NCI-H748 (cell line): Measurements from ENCODE around the gene CMYA5.
"Not testable (repeated sequence)": the region's sequence is repeated elsewhere in the genome, so short reads cannot be mapped to it uniquely, and the experiment has no call there.

Source experiments
- DNase-seq: peaks from one replicate; lab custom pipeline; 2025; ENCODE audit not compliant: unreplicated experiment; lab: John Stamatoyannopoulos, UW

Gene CMYA5

GRCh38 chr5:79746642-79747569 is 57.3 kb downstream of the CMYA5 start:
- DNase-seq = peak; percentile 23

- DNase-seq = no peak
Observed at GRCh38 chr5:79750611-79751510, 61.2 kb downstream of the CMYA5 start.

GRCh38 chr5:79753092-79753491 is 63.5 kb downstream of the CMYA5 start:
- DNase-seq = no peak

- no peak for DNase-seq
Observed at GRCh38 chr5:79753877-79754645, 64.4 kb downstream of the CMYA5 start.

GRCh38 chr5:79754865-79755555 is 65.4 kb downstream of the CMYA5 start:
- no peak for DNase-seq

- DNase-seq = no peak
Observed at GRCh38 chr5:79756076-79756475, 66.4 kb downstream of the CMYA5 start.

- no peak for DNase-seq
Observed at GRCh38 chr5:79759436-79759835, 69.8 kb downstream of the CMYA5 start.

- DNase-seq = no peak
Observed at GRCh38 chr5:79759848-79760247, 70.2 kb downstream of the CMYA5 start.

GRCh38 chr5:79762929-79763328 is 73.3 kb downstream of the CMYA5 start:
- DNase-seq = no peak

GRCh38 chr5:79764147-79764546 is 74.5 kb downstream of the CMYA5 start:
- not testable (repeated sequence) for DNase-seq

GRCh38 chr5:79771387-79771786 is 81.8 kb downstream of the CMYA5 start:
- no peak for DNase-seq

GRCh38 chr5:79772651-79773050 is 83.0 kb downstream of the CMYA5 start:
- DNase-seq = no peak

- DNase-seq = no peak
Observed at GRCh38 chr5:79773612-79774011, 84.0 kb downstream of the CMYA5 start.

GRCh38 chr5:79774171-79774854 is 84.7 kb downstream of the CMYA5 start:
- DNase-seq = peak; percentile 31

- DNase-seq = no peak
Observed at GRCh38 chr5:79774855-79775237, 85.2 kb downstream of the CMYA5 start.

- DNase-seq = peak; percentile 16
Observed at GRCh38 chr5:79784741-79785140, 95.1 kb downstream of the CMYA5 start.

- peak; percentile 16 for DNase-seq
Observed at GRCh38 chr5:79785983-79786382, 96.3 kb downstream of the CMYA5 start.

- no peak for DNase-seq
Observed at GRCh38 chr5:79787448-79787847, 97.8 kb downstream of the CMYA5 start.

GRCh38 chr5:79791843-79792242 is 102.2 kb downstream of the CMYA5 start:
- DNase-seq = no peak

GRCh38 chr5:79792463-79792862 is 102.8 kb downstream of the CMYA5 start:
- no peak for DNase-seq
